ENCODE data around the gene SLX4. TPM values are rescaled to one million over a fixed set of nuclear protein-coding genes. Genes with fewer than 3 reads are reported as not detected.

Gene SLX4
- total RNA-seq, 1 experiment from 2014 or later: 3.5 TPM

- no peak for DNase-seq (ENCODE audit: low read depth)
Measured at GRCh38 chr16:3601614-3602319, 9.6 kb downstream of the SLX4 start.

GRCh38 chr16:3599922-3600321 is 11.5 kb downstream of the SLX4 start:
- no peak for DNase-seq (ENCODE audit: low read depth)

- DNase-seq (ENCODE audit: low read depth): no peak
Measured at GRCh38 chr16:3599121-3599520, 12.3 kb downstream of the SLX4 start.

DNA sequence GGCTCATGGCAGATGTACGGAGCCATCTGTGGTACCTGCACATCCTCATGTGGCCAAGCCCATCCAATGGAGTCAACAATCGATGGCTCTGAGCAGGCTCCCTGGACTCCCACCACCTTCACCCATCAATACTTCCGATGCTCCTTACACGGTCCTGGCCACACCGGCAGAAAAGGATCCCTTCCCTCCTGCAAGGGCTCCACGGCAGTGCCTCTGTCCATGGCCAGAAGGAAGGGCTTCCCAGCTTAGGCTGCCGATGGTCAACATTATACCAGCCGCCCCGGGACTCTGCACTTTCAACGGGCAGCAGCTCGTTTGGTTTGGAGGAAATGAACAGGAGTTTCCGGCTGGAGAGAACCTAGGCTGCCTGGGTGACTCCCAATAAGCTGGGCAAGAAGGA is 13.2 kb downstream of the SLX4 start:
- DNase-seq (ENCODE audit: low read depth): no peak

- no peak for DNase-seq (ENCODE audit: low read depth)
Measured at GRCh38 chr16:3597676-3598075, 13.7 kb downstream of the SLX4 start.

DNA sequence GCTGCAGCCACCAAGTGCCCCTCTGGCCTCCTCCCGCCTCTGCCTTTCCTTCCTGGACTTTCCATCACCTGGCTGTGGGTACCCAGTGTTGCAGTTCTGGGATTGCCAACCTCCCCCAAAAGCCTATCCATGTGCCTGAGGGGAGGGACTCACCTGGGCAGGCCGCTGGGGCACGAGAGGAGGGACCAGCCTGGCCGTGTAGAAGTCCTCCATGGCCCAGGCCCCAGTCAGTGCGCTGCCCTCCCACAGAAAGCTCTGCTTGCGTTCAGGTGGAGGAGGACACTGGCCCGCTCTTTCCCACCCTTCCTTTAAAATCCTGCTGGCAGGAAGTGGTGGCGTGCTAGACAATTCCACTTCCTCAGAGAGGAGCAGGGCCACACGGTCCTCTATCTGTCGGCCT is 14.2 kb downstream of the SLX4 start:
- DNase-seq (ENCODE audit: low read depth): no peak

DNA sequence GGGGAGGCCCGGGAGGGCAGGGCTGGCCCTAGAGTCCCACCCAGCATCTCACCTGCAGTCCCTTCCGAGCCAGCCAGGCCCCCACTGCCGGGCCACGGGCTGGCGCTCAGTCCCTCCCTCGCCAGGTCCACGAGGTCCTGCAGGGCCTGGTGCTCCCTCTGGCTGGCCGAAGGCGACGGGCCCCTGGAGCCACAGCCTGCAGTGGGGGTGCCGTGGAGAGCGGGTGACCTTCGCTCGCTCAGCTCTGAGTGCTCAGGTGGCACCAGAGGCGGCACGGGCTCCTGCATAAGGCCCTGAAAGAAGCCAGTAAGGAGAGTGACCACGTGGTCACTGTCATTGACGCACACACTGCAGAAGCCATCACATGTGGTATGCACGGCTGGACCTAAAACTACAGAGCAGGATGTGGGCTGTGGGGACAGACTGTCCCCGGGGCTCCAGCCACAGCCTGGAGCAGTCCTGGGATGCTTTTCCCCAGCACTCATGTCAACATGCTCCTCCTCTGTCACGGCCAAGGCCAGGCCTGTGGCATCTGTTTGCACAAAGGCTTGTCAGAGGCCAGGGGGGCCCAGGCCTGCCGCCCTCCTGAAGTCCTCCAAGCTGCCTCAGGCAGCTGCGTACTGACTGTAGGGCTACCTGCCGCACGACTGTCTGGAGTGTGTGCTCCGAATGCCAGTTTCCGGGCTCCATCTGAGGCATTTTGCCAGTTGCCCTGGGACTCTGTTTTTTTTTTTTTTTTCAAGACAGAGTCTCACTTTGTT is 15.1 kb downstream of the SLX4 start:
- no peak for DNase-seq (ENCODE audit: low read depth)

GRCh38 chr16:3595521-3596021 is 15.8 kb downstream of the SLX4 start:
- DNase-seq (ENCODE audit: low read depth): no peak

DNA sequence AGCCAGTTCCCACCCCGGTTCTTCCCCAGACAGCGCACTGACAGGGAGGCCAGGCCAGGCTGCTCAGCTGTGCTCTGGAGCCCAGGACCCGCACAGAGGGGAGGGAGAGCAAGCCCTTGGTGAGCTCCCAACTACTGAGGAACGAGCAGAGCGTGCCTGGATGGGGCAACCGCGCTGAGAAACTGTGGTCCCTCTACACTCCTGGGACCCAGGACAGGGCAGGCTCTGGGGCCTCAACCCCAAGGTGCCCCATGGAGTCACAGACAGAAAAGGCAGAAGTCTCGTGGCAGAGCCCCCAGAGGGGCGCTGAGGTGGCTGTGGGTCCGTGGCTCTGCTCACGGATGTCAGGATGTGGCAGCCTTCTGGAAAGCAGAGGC is 16.3 kb downstream of the SLX4 start:
- DNase-seq (ENCODE audit: low read depth): no peak

DNA sequence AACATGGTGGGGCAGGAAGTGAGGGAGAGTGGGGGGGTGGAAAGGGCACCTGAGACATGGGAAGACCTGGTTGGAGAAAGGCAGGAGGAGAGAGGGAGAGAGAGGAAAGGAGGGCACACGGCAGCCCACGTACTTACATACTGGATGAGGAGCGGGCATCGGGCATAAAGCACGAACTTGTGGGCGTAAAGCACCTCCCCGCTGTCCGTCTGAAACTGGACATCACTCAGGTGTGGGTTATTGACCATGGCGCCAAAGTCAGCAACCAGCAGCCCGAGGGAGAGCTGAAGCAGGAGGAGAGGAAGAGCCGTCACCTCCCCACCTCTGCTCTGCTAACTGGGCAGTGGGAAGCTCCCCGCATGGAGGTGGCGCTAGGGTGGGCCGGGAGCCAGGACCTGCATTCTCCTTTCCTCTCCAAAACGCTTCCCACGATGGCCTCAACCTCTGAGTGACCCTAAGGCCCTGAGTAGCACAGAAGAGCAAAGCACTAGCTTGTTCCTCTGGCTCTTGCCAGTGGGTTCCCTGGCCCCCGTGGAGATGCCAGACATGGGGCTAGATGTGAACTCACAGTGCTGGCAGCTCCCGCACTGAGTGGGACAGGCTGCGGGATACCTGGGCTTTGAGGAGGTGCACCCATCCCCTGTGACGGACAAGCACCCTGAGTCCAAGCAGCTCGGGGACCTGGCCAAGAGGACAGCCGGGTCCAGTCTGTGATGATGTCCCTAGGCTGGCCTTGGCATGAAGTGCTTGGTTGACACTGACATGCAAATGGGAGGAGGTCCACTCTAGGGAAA is 16.9 kb downstream of the SLX4 start:
- no peak for DNase-seq (ENCODE audit: low read depth)

DNA sequence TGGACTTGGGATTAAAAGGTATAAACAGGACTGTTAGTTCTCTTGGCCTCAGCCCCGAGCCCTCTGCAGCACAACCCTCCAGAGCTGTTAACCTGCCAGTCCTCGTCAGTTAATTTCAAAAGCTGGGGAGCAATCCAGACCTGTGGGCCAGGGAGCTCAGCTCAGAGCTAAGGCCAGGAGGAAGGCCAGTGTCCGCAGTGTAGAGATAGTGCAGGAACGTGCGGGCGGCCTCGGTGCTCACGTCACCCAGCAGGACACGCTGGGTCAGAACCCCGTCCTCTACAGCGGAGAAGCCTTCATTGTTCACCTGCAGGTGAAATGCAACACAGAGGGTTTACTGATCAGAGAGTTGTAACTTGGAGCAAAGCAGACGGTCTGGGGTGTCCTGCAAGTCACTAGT is 18.8 kb downstream of the SLX4 start:
- DNase-seq (ENCODE audit: low read depth): no peak

GRCh38 chr16:3591991-3592390 is 19.4 kb downstream of the SLX4 start:
- no peak for DNase-seq (ENCODE audit: low read depth)

DNA sequence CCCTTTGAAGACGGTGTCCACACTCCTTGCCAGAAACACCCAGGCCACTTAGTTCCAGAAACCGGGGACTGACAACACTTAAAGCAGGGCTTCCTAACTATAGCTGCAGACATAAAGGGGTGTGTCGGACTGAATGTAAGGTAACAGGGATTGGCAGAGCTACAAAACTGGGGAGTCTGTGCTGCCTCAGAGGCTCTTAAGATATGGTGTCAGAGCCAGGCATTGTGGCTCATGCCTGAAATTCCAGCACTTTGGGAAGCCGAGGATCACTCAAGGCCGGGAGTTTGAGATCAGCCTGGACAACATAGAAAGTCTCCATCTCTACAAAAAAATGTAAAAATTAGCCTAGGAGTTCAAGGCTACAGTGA is 20.0 kb downstream of the SLX4 start:
- no peak for DNase-seq (ENCODE audit: low read depth)

DNA sequence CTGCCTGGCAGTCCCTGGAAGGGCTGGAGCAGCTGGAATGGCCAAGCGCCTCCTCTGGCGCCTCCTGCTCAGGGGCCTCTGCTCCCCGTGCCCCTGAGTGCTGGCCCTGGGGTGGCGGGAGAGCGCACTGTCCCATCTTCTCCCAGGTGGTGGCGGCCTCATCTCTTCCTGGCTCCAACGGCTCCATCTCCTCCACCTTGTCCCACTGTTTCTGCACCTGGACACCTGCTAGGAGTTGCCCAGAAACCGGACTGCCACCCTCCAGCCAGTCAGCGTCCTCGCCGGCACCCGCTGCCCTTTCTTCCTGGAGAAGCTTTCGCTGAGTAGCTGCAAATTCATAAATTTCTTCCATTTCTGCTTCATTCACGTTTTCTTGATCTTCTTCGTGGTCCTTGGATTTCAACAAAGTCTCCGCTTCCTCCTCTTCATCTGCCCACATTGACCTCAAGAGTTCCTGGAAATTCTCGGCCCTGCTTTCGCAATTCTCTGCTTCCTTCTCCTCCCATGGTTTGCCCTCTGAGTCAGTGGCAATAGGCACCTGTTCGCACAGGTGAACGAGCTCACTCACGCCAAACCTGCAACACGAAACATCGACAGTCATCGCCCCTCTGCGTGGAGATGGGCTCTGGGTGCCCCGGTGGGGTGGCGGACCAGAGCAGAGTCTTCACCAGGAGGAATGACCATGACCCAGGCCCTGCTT is 20.5 kb downstream of the SLX4 start:
- no peak for DNase-seq (ENCODE audit: low read depth)

DNA sequence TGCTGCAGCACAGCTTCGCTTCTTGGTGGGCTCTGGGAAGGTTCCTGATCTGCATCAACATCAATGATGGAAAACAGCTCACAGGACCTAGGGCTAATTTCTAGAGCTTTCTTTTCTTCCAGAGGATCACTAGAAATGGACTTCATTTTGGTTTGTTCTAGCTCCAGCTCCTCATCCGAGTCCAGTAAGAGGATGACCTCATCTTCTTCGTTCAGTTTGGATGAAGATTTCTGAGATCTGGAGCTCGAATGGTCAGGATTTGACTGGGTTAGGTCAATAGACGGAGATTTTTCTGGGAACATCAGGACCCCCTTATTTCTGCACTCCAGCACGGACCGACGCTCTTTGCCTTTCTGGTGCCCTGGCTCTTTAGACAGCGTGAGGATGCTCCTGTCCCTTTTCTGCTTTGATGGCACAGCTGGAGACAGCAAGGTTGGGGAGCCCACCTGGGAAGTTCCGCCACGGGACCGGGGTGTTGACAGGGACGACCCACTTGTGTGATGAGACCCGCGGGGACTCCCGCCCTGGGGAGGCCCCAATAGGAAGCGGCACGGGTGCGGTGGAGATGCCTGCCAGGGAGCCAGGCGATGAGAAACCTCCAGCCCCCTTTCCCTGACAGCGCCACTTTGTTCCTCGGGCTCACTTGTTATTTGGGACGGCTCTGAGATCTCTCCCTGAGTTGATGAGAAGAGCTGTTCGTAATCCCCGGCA is 21.3 kb downstream of the SLX4 start:
- DNase-seq (ENCODE audit: low read depth): no peak

- no peak for DNase-seq (ENCODE audit: low read depth)
Measured at GRCh38 chr16:3589441-3589921, 21.9 kb downstream of the SLX4 start.

- no peak for DNase-seq (ENCODE audit: low read depth)
Measured at GRCh38 chr16:3589001-3589400, 22.4 kb downstream of the SLX4 start.

- no peak for DNase-seq (ENCODE audit: low read depth)
Measured at GRCh38 chr16:3587547-3588110, 23.8 kb downstream of the SLX4 start.

- no peak for DNase-seq (ENCODE audit: low read depth)
Measured at GRCh38 chr16:3584412-3584811, 27.0 kb downstream of the SLX4 start.

DNA sequence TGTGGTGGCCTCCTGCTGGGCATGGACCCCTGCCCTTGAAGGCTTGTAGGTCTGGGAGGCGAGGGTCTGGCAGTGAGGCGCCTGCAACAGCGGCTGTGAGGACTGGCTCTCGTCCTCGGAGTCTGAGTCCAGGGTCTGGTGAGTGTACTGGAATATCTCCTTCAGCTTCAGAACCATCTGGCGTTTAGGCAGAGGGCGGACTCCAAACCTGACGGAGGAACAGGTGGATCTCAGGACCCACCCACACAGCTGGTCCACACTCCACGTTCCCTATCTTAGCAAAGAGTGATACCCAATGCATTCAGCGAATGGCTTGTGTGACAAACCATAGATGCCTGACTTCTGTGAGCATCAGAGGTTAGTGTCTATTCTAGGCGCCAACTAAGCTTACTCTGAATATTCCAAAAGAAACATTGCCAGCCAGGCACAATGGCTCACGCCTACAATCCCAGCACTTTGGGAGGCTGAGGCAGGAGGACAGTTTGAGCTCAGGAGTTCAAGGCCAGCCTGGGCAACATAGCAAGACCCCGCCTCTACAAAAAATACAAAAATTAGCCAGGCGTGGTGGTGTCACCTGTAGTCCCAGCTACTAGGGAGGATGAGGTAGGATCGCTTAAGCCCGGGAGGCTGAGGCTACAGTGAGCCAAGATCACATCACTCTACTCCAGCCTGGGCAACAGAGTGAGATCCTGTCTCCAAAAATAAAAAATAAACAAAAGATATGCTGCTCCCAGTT is 27.9 kb downstream of the SLX4 start:
- DNase-seq (ENCODE audit: low read depth): no peak
